HepG2 (cell line): ENCODE data around the gene DNPEP. TPM values are rescaled to one million over a fixed set of nuclear protein-coding genes. Genes with fewer than 3 reads are reported as not detected.

ENCODE experiments used
- ATAC-seq: fragments of 200-7000 bp; cut with Tn5 transposase; 3 replicates; pipeline ENCODE4 v1.9.1; 2020; ENCODE audit warnings: mild to moderate bottlenecking, moderate library complexity
- BruUV-seq: library from RNA; stranded (reverse); fragments of 400-500 nt; replicated peaks from 2 replicates; lab custom pipeline; 2021; lab: Mats Ljungman, UMichigan
- CTCF ChIA-PET: fragments of 300-600 bp; formaldehyde crosslinking; extraction: SDS; loops from one replicate; lab custom pipeline; 2021; ENCODE audit warnings: low total read pairs, inconsistent platforms, low intra/inter-chr PET ratio; lab: Yijun Ruan, JAX
- POLR2A ChIA-PET: fragments of 350-600 bp; sonication (Branson Sonifier 250); formaldehyde crosslinking; loops from one replicate; lab custom pipeline; 2020; ENCODE audit warnings: antibody characterized with exemption, inconsistent platforms; lab: Yijun Ruan, JAX
- DNase-seq: peaks from one replicate; pipeline ENCODE4 v3.0.0-alpha.2; 2015; ENCODE audit warnings: low spot score
- FAIRE-seq: peaks from 3 replicates; lab custom pipeline; 2011; peaks lifted over from hg19 to GRCh38; lab: Jason Lieb, UNC
- H2AFZ ChIP-seq: one replicate; pipeline ENCODE4 v1.6.1; 2011; ENCODE audit warnings: low read length, inconsistent platforms
- H3K27ac ChIP-seq: fragments of 300-600 bp; 3 replicates; pipeline ENCODE4 v1.8.0; 2011; ENCODE audit warnings: mixed run types, mild to moderate bottlenecking, mixed read lengths, low read length, inconsistent platforms; ENCODE audit not compliant: insufficient read depth; ENCODE audit errors: extremely low read length
- H3K27me3 ChIP-seq, 2 experiments: fragments of 200-600 bp in 1 of 2; 2 replicates in 1 of 2; 3 replicates in 1 of 2; pipeline versions ENCODE4 v1.6.0 to v1.8.0; 2011; ENCODE audit warnings: low read length in 2 of 2, mild to moderate bottlenecking in 2 of 2, moderate library complexity in 2 of 2, inconsistent platforms in 1 of 2; ENCODE audit not compliant: insufficient read depth in 2 of 2, control insufficient read depth in 1 of 2
- H3K36me3 ChIP-seq, 2 experiments: fragments of 200-600 bp in 1 of 2; replicated peaks in 1 of 2; 2 replicates in 1 of 2; 3 replicates in 1 of 2; pipeline versions ENCODE4 v1.5.1 to v1.8.0; 2011; ENCODE audit warnings: low read length in 2 of 2, inconsistent platforms in 1 of 2; ENCODE audit not compliant: insufficient read depth in 2 of 2, control insufficient read depth in 1 of 2
- H3K4me1 ChIP-seq: 2 replicates; pipeline ENCODE4 v1.5.1; 2012; ENCODE audit warnings: low read length, inconsistent platforms; ENCODE audit not compliant: insufficient read depth
- H3K4me2 ChIP-seq: 2 replicates; pipeline ENCODE4 v1.6.0; 2011; ENCODE audit warnings: low read depth, low read length, inconsistent platforms
- H3K4me3 ChIP-seq, 3 experiments: fragments of 200-600 bp in 1 of 3; sonication (generic), shearing (Covaris generic) in 1 of 3; replicated peaks in 1 of 3; 2 replicates each; pipeline ENCODE4 v1.5.1; 2011 to 2016; ENCODE audit warnings: low read length in 3 of 3, inconsistent platforms in 2 of 3, low read depth in 2 of 3, mild to moderate bottlenecking in 2 of 3, control low read depth in 1 of 3, mixed read lengths in 1 of 3; ENCODE audit not compliant: insufficient read depth in 1 of 3
- H3K79me2 ChIP-seq: one replicate; pipeline ENCODE4 v1.6.1; 2011; ENCODE audit warnings: low read length, inconsistent platforms; ENCODE audit not compliant: insufficient read depth
- H3K9ac ChIP-seq: 2 replicates; pipeline ENCODE4 v1.6.0; 2011; ENCODE audit warnings: mild to moderate bottlenecking, low read depth, low read length, inconsistent platforms; ENCODE audit not compliant: insufficient read depth
- H3K9me3 ChIP-seq: 2 replicates; pipeline ENCODE4 v1.5.1; 2012; ENCODE audit warnings: mild to moderate bottlenecking, low read length
- H4K20me1 ChIP-seq: 2 replicates; pipeline ENCODE4 v1.6.0; 2011; ENCODE audit warnings: inconsistent platforms, mild to moderate bottlenecking, low read length, moderate library complexity; ENCODE audit not compliant: insufficient read depth
- DNMT1 ChIP-seq: sonication (generic); formaldehyde crosslinking; IDR thresholded peaks from 2 replicates; pipeline ENCODE4 v1.5.1; 2020; ENCODE audit warnings: mild to moderate bottlenecking, missing genetic modification reagents
- FOSL2 ChIP-seq: sonication (generic); formaldehyde crosslinking; IDR thresholded peaks from 2 replicates; pipeline ENCODE4 v1.4.0; 2020; ENCODE audit warnings: missing genetic modification reagents
- HCFC1 ChIP-seq: fragments of 150-350 bp; IDR thresholded peaks from 2 replicates; pipeline ENCODE4 v1.6.1; 2014; ENCODE audit warnings: low read depth, low read length
- HOXA3 ChIP-seq: sonication (generic); formaldehyde crosslinking; IDR thresholded peaks from 2 replicates; pipeline ENCODE4 v1.5.0; 2020; ENCODE audit warnings: missing genetic modification reagents
- KDM2A ChIP-seq: sonication (generic); formaldehyde crosslinking; IDR thresholded peaks from 2 replicates; pipeline ENCODE4 v1.4.0; 2020; ENCODE audit warnings: low read depth, missing genetic modification reagents, borderline replicate concordance
- NRL ChIP-seq: sonication (generic); formaldehyde crosslinking; IDR thresholded peaks from 2 replicates; pipeline ENCODE4 v1.5.0; 2020; ENCODE audit warnings: missing genetic modification reagents, mild to moderate bottlenecking, moderate library complexity, borderline replicate concordance
- RAD21 ChIP-seq: fragments of 450-650 bp; formaldehyde crosslinking; IDR thresholded peaks from 2 replicates; pipeline ENCODE4 v1.5.0; 2020; ENCODE audit warnings: mild to moderate bottlenecking
- SUZ12 ChIP-seq: fragments of 150-350 bp; IDR thresholded peaks from 2 replicates; pipeline ENCODE4 v1.6.1; 2014; ENCODE audit warnings: low read depth, low read length
- XRCC5 ChIP-seq: fragments of 200-400 bp; formaldehyde crosslinking; optimal IDR thresholded peaks from 2 replicates; pipeline ENCODE3; 2017; ENCODE audit warnings: mild to moderate bottlenecking, low read length
- ZNF354B ChIP-seq: sonication (generic); formaldehyde crosslinking; IDR thresholded peaks from 2 replicates; pipeline ENCODE4 v1.8.0; 2022; ENCODE audit warnings: mild to moderate bottlenecking, missing genetic modification reagents
- ZNF460 ChIP-seq: sonication (generic); formaldehyde crosslinking; IDR thresholded peaks from 2 replicates; pipeline ENCODE4 v1.5.1; 2020; ENCODE audit warnings: missing genetic modification reagents, mild to moderate bottlenecking, borderline replicate concordance
- WGBS: methylation state at CpG from one replicate; pipeline ENCODE4 v1.1.6; 2017; ENCODE audit warnings: low lambda C conversion rate; 5-methylcytosine and 5-hydroxymethylcytosine counted together
- in situ Hi-C: cut with HindIII; loops from 2 replicates; pipeline ENCODE4 v1.10.0; 2017; ENCODE audit warnings: low pct_unique_long_range_greater_than_20kb; ENCODE audit not compliant: extremely low pct_ligation_motif_present
- intact Hi-C: fragments of 100-400 bp; cut with micrococcal nuclease; formaldehyde crosslinking; loops from one replicate; pipeline ENCODE4 v1.10.0; 2022; ENCODE audit not compliant: unreplicated experiment
- polyA plus RNA-seq, 8 experiments: library from polyadenylated mRNA; depleted of rRNA in 3 of 8; stranded (reverse) in 7 of 8; unstranded in 1 of 8; fragments of >200 nt; fragmentation: Illumina TruSeq in 4 of 8; extraction: Trizol in 4 of 8; gene quantifications; 2 replicates each; pipeline versions ENCODE4 v1.2.1 to v1.2.3, GENCODE V29; 2011 to 2016; ENCODE audit warnings: low read depth in 4 of 8, missing spikeins in 1 of 8, mixed read lengths in 1 of 8; ENCODE audit not compliant: insufficient read depth in 1 of 8
- total RNA-seq, 5 experiments: library from RNA; depleted of rRNA; stranded (reverse); fragments of >200 nt; fragmentation: Illumina TruSeq; extraction: Trizol; gene quantifications; 2 replicates each; pipeline ENCODE4 v1.2.3, GENCODE V29; 2016; ENCODE audit warnings: low read depth in 1 of 5
- TF ChIP-seq, protein P1 (sequence below): sonication (generic); formaldehyde crosslinking; IDR thresholded peaks from 2 replicates; pipeline ENCODE4 v1.4.0; 2020; ENCODE audit warnings: missing genetic modification reagents
- TF ChIP-seq, protein P2 (sequence below): sonication (generic); formaldehyde crosslinking; IDR thresholded peaks from 2 replicates; pipeline ENCODE4 v1.5.0; 2020; ENCODE audit warnings: mild to moderate bottlenecking, missing genetic modification reagents, moderate library complexity

The DNPEP gene
- total and polyA plus RNA-seq, 2 of the 13 experiments (the other 11 are each of a cell fraction or from before 2014, with no cell fraction given), result 104 to 109 TPM

GRCh38 chr2:219403861-219404260 lies 16.1 kb upstream of the DNPEP start:
- Histone ChIP-seq H3K79me2 (no peaks in the 10 kb centered on the region), H3K27me3 (peaks cover 3 to 39% of the 10 kb centered on the region in 2 experiments; a peak in 4 of 5 replicates), H3K9me3 (no peaks in the 10 kb centered on the region), H2AFZ (no peak overlapping the region), H4K20me1 (no peaks in the 10 kb centered on the region; the same call in 1 of the 2 replicates), H3K36me3 (no peaks in the 10 kb centered on the region), H3K9ac (no peak overlapping the region), H3K4me2 (no peak overlapping the region), H3K27ac (no peak overlapping the region), H3K4me3 (no peak overlapping the region), H3K4me1 (peaks cover 35% of the 10 kb centered on the region)
- no peak for DNase-seq
- TF ChIP-seq HOXA3 (0 out of 2 replicates have a peak, but pooled peaks have one; percentile 14), NRL (CRISPR knock-in tag) (0 out of 2 replicates have a peak, but pooled peaks have one; percentile 23), DNMT1 (CRISPR knock-in tag) (no peak)
- WGBS, result 54% methylated on average over 9 of the region's 9 CpGs
- CTCF ChIA-PET, result interaction anchor here (1.5 to 1.9 kb wide), 2 partner anchors 106 to 126 kb away, joined by 5 to 19 read pairs; no protein-coding TSS in a partner anchor
- FAIRE-seq, result no peak
- intact Hi-C loops (loop anchor here (1.0 to 2.0 kb wide), 2 partner anchors 55 to 126 kb away; no protein-coding TSS in a partner anchor), in situ Hi-C loops (loop anchor here (5.0 kb wide), 1 partner anchor 128 kb away; no protein-coding TSS in a partner anchor)
- POLR2A ChIA-PET, result interaction anchor here (0.8 to 0.9 kb wide), 2 partner anchors 16 to 126 kb away, joined by 3 read pairs; partner anchors contain the start of gene DNPEP
- BruUV-seq, result no TSS peak
- no peak for ATAC-seq

GRCh38 chr2:219402665-219403515 lies 15.2 kb upstream of the DNPEP start:
- Histone ChIP-seq H2AFZ (no peak overlapping the region), H3K9me3 (no peaks in the 10 kb centered on the region), H3K27me3 (peaks cover 2 to 31% of the 10 kb centered on the region in 2 experiments; a peak in 4 of 5 replicates), H4K20me1 (no peaks in the 10 kb centered on the region; the same call in 1 of the 2 replicates), H3K79me2 (no peaks in the 10 kb centered on the region), H3K36me3 (no peaks in the 10 kb centered on the region), H3K4me2 (no peak overlapping the region), H3K9ac (no peak overlapping the region), H3K4me3 (no peak overlapping the region), H3K4me1 (peaks cover 42% of the 10 kb centered on the region), H3K27ac (no peak overlapping the region)
- in situ Hi-C loops (loop anchor here (5.0 kb wide), 1 partner anchor 129 kb away; no protein-coding TSS in a partner anchor), intact Hi-C loops (loop anchor here (1.0 to 2.0 kb wide), 2 partner anchors 56 to 127 kb away; no protein-coding TSS in a partner anchor)
- DNase-seq (peak; percentile 67), ATAC-seq (peak; percentile 78), FAIRE-seq (peak; percentile 95)
- no TSS peak for BruUV-seq
- ChIA-PET CTCF (interaction anchor here (1.2 to 1.9 kb wide), 4 partner anchors 56 to 240 kb away, joined by 3 to 19 read pairs (median 4); no protein-coding TSS in a partner anchor), POLR2A (interaction anchor here (0.7 to 0.9 kb wide), 3 partner anchors 14 to 127 kb away, joined by 3 read pairs; partner anchors contain the start of gene DNPEP)
- whole genome bisulfite sequencing, result 13% methylated on average over 15 of the region's 15 CpGs
- TF ChIP-seq HCFC1 (no peak), FOSL2 (CRISPR knock-in tag) (0 out of 2 replicates have a peak, but pooled peaks have one; percentile 7), KDM2A (CRISPR knock-in tag) (peak; percentile 55; the same call in 1 of the 2 replicates), ZNF460 (CRISPR knock-in tag) (no peak), ZNF354B (CRISPR knock-in tag) (0 out of 2 replicates have a peak, but pooled peaks have one; percentile 15), XRCC5 (peak; percentile 85), SUZ12 (no peak), RAD21 (peak; percentile 70)
- TF ChIP-seq, protein P1, sequence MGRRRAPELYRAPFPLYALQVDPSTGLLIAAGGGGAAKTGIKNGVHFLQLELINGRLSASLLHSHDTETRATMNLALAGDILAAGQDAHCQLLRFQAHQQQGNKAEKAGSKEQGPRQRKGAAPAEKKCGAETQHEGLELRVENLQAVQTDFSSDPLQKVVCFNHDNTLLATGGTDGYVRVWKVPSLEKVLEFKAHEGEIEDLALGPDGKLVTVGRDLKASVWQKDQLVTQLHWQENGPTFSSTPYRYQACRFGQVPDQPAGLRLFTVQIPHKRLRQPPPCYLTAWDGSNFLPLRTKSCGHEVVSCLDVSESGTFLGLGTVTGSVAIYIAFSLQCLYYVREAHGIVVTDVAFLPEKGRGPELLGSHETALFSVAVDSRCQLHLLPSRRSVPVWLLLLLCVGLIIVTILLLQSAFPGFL (CRISPR knock-in tag), result no peak
- TF ChIP-seq, protein P2, sequence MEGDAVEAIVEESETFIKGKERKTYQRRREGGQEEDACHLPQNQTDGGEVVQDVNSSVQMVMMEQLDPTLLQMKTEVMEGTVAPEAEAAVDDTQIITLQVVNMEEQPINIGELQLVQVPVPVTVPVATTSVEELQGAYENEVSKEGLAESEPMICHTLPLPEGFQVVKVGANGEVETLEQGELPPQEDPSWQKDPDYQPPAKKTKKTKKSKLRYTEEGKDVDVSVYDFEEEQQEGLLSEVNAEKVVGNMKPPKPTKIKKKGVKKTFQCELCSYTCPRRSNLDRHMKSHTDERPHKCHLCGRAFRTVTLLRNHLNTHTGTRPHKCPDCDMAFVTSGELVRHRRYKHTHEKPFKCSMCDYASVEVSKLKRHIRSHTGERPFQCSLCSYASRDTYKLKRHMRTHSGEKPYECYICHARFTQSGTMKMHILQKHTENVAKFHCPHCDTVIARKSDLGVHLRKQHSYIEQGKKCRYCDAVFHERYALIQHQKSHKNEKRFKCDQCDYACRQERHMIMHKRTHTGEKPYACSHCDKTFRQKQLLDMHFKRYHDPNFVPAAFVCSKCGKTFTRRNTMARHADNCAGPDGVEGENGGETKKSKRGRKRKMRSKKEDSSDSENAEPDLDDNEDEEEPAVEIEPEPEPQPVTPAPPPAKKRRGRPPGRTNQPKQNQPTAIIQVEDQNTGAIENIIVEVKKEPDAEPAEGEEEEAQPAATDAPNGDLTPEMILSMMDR (CRISPR knock-in tag), result peak; percentile 88
